Fibroblast of the conjunctiva (primary cell): Measurements from ENCODE around the gene TNRC6C.

ENCODE experiments used
- DNase-seq: peaks from one replicate; pipeline ENCODE4 v3.0.0-alpha.2; 2010; ENCODE audit warnings: low read depth

TNRC6C gene

DNA sequence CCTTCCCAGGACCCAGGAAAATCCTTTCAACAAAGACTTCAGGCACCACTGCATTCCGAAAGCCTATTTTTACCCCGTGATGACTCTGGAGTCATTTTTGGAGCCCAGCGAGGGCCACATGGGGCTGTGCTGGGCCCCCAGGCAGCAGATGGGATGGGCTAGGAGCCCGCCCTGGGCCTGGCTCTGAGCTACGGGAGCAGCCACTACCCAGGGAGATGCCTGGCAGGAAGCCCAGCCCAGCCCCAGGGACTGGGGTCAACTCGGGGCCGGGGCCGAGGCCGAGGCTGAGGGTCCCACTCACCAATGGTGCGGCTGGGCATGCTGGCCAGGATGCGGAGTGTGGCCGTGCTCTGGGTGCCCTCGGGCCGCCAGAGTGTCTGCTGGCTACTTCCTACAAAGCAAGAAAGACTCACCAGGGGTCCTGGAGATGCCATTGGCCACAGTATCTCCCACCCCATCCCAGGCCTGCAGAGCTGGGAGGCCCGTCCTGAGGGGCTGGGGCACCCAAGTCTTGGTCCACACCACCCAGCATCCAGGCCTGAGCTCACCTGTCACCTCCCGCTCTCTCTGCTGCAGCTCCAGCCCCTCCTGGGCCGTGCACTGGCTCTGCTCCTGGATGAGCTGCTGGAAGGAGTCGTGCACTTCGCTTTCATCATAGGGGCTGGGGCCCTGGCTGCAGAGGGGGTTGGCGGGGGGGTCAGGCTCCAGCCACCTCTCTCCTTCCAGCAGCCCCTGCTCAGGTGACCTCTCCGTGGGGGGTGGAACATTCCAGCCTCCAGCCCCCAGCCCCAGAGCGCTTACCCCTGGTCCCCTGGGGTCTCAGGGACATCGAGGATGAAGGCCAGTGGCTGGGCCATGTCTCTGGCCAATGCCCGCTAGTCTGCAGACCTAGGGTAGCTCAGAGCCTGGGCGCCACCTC is 167.7 kb downstream of the TNRC6C start:
- no peak for DNase-seq

- no peak for DNase-seq
Measured at GRCh38 chr17:78126895-78127238, 168.4 kb downstream of the TNRC6C start.

GRCh38 chr17:78127239-78127887 is 168.9 kb downstream of the TNRC6C start:
- no peak for DNase-seq

- no peak for DNase-seq
Measured at GRCh38 chr17:78127888-78128550, 169.5 kb downstream of the TNRC6C start.

DNA sequence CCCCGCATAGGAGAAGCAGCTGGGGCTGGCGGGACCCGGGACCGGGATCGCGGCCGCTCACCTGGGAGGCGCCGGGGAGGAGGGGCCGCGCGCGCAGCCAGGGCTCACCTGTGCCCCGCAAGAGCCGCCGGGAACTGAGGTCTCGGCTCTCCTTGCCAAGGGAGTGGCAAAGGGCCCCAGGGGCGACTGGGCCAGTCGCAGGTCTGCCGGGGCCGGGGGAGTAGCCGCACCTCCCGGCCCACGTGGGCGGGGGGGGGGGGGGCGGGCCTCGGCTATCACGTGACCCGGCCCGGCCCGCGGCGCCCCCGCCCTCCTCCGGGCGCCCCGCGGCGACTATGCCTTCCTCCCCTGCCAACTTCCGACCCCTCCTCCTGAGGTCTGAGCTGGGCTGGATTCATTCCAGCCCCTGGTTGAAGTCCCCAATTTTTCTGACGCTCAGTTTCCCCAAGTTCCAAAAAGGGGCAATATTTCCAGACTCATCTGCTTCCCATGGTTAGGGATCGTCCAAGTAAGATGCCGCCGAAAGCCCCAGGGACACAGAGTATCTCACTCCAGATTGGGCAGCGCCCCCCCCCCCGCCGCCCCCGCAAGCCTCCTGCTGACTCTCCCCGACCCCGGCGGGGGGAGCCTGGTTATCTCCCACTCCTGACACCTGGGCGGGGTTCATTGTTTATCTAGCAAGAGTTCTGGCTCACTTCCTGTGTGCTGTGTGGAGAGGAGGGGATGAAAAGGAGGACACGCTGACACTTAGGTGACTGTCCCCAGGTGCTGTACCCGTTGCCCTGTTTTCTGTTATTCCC is 170.2 kb downstream of the TNRC6C start, which contains the start of gene TMC6:
TMC6 (minus strand) TSS at position 205 of the 800 bp plus-strand sequence. CDS start 1,923 bp downstream, outside the sequence.
- DNase-seq: no peak

GRCh38 chr17:78129351-78130089 is 171.0 kb downstream of the TNRC6C start:
- no peak for DNase-seq

DNA sequence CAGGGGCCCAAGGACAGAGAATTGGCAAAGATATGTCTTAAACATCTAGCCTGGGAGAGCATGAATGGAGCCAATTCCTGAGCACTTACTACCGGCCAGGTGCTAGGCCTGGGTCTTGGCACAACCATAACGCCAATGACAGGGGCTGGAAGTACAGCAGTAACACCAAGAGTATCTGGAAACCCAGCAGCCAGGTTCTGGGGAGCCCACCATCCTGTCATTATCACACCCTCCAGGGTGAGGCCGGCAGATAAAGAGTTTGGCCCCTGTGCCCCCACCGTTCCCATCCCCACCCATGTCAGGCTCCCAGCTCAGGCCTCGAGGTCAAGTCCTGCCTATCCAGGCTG is 171.6 kb downstream of the TNRC6C start:
- no peak for DNase-seq

- no peak for DNase-seq
Measured at GRCh38 chr17:78130437-78131101, 172.1 kb downstream of the TNRC6C start, which contains the start of gene TMC8. TSS of gene TMC8 (plus strand) at chr17:78130771. CDS start at chr17:78131589, 818 bp downstream.

- no peak for DNase-seq
Measured at GRCh38 chr17:78131172-78132083, 172.9 kb downstream of the TNRC6C start.

DNA sequence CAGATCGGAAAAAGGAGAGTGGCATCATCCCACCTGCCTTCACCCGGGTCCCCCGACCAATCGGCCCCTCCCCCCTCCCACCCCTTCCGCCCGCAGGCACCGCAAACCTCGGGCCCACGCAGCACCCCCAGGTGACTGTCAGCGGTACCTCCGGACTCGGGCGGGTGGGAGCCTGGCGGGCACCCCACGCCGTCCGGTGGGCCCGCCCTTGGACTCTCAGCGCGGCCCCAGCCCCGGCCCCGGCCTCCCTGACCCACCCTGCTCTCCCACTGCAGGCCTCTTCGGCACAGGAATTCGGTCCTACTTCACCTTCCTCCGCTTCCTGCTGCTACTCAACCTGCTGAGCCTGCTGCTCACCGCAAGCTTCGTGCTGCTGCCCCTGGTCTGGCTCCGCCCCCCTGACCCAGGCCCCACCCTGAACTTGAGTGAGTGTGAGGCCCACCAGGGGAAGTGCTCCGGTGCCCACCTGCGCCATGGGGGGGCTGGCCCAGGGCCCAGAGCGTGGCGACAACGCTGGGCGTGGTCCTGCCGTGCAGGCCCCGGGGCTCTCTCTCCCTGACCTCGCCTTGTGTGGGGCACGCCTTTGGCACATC is 173.7 kb downstream of the TNRC6C start:
- DNase-seq: no peak

GRCh38 chr17:78132767-78133178 is 174.3 kb downstream of the TNRC6C start:
- no peak for DNase-seq

GRCh38 chr17:78133179-78133951 is 174.9 kb downstream of the TNRC6C start:
- DNase-seq: no peak

DNA sequence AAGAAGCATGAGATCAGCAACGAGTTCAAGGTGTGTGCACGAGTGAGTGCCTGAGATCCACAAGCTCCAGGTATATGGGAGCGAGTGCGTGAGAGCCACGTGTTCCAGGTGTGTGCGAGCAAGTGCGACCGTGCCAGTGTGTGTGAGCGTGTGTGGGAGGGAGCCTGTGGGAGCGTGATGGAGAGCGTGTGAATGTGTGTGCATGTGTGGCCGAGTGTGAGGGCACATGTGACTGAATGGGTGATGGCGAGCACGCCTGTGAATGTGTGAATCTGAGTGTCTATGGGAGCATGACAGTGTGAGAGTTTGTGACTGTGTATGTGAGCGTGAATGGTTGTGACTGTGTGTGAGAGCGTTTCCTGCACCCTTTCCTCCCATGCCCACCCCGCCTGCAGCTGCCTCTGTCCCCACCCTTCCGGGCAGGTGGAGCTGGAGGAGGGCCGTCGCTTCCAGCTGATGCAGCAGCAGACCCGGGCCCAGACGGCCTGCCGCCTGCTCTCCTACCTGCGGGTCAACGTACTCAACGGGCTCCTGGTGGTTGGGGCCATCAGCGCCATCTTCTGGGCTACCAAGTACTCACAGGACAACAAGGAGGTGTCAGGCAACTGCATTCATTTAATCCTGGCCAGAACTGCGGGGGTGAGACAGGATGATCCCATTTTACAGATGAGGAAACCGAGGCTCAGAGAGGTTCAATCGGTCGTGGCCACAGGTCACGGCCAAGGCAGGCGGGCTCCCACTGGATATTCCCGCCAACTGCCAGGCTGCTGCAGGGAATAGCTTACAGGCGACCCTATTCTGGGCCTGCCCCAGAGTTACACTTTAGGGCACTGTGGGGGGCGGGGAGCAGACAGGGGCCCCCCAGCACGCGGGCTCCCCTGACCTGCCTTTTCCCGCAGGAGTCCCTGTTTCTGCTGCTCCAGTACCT is 175.7 kb downstream of the TNRC6C start:
- DNase-seq: no peak

DNA sequence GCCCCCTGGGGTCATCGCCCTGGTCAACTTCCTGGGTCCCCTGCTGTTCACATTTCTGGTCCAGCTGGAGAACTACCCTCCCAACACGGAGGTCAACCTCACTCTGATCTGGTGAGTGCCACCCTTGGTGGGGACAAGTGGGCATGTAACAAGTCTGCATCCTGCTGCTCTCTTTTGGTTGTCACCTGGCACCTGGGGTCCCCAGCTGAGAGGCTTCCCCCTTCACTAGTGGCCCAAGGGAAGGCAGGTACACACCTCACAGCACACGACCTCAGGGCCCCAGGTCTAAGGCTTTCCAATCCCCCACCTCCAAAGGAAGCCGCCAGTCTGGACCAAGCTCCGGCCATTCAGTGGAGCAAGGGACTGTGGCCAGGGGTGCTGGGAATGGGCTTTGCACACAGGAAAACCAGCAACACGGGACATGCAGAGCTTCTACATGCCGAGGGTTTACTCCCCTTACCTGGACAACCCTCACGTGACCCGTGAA is 176.4 kb downstream of the TNRC6C start:
- DNase-seq: no peak

GRCh38 chr17:78135858-78136500 is 177.5 kb downstream of the TNRC6C start:
- DNase-seq: no peak

DNA sequence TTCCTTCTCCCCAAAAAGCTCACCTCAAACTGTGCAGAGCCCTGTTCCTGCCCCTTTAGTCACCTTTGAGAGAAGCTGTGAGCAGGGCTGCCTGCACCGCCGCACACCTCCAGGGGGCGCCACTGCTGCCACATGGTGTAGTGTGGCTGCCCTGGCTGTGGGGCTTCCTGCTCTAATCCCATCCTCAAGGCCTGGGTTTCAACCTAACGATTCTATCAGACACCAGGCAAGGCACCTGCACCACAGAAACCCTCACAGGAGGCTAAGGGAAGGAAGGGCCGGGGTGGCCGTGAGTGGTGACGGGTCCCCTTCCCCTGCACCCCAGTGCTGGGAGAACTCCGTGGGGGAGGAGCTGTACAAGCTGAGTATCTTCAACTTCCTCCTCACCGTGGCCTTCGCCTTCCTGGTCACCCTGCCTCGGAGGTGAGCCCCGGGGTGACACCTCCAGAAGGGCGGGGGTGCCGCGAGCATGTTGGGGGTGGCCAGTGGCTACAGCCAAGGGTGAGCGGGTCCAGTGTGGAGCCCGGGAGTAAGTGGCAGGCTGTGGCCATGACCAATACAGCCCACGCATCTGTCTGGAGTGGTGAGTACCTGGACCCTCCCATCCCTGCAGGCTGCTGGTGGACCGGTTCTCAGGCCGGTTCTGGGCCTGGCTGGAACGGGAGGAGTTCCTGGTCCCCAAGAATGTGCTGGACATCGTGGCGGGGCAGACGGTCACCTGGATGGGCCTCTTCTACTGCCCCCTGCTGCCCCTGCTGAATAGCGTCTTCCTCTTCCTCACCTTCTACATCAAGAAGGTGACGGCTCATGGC is 179.1 kb downstream of the TNRC6C start:
- DNase-seq: no peak
